HG03060 (cell line): ENCODE measurements around the gene ERGIC1.
"Not testable (repeated sequence)": the region's sequence is repeated elsewhere in the genome, so short reads cannot be mapped to it uniquely, and the experiment has no call there.

Source experiments
- ATAC-seq: cut with Tn5 transposase; IDR thresholded peaks from one replicate; pipeline ENCODE4 v1.9.1; 2021; ENCODE audit warnings: low read depth, moderate number of reproducible peaks; ENCODE audit not compliant: unreplicated experiment

Gene ERGIC1

GRCh38 chr5:172860520-172861443 lies 26.7 kb downstream of the ERGIC1 start:
- no peak for ATAC-seq

GRCh38 chr5:172861461-172861860 lies 27.4 kb downstream of the ERGIC1 start:
- no peak for ATAC-seq

- no peak for ATAC-seq
These were observed 28.2 kb downstream of the ERGIC1 start for GRCh38 chr5:172862165-172862801.

- not testable (repeated sequence) for ATAC-seq
These were observed 30.1 kb downstream of the ERGIC1 start for GRCh38 chr5:172864171-172864570.

GRCh38 chr5:172864747-172865146 lies 30.7 kb downstream of the ERGIC1 start:
- no peak for ATAC-seq

- ATAC-seq: no peak
These were observed 32.3 kb downstream of the ERGIC1 start for GRCh38 chr5:172866378-172866777.

GRCh38 chr5:172866802-172867748 lies 33.0 kb downstream of the ERGIC1 start:
- ATAC-seq: no peak

GRCh38 chr5:172867761-172868435 lies 33.8 kb downstream of the ERGIC1 start:
- no peak for ATAC-seq

GRCh38 chr5:172868436-172868923 lies 34.4 kb downstream of the ERGIC1 start:
- ATAC-seq: no peak

- ATAC-seq: no peak
These were observed 35.0 kb downstream of the ERGIC1 start for GRCh38 chr5:172868924-172869591.

GRCh38 chr5:172869691-172870090 lies 35.6 kb downstream of the ERGIC1 start:
- ATAC-seq: no peak

GRCh38 chr5:172870291-172870714 lies 36.3 kb downstream of the ERGIC1 start:
- ATAC-seq: no peak

- no peak for ATAC-seq
These were observed 36.8 kb downstream of the ERGIC1 start for GRCh38 chr5:172870715-172871461.

- ATAC-seq: no peak
These were observed 37.5 kb downstream of the ERGIC1 start for GRCh38 chr5:172871536-172871935.

GRCh38 chr5:172871982-172872381 lies 37.9 kb downstream of the ERGIC1 start:
- no peak for ATAC-seq

GRCh38 chr5:172872997-172873491 lies 39.0 kb downstream of the ERGIC1 start:
- ATAC-seq: no peak

- no peak for ATAC-seq
These were observed 39.5 kb downstream of the ERGIC1 start for GRCh38 chr5:172873513-172873912.

- no peak for ATAC-seq
These were observed 40.8 kb downstream of the ERGIC1 start for GRCh38 chr5:172874647-172875504.
